GM10266 (cell line): ENCODE measurements around the gene SLC9A3.

Source experiments
- DNase-seq: peaks from one replicate; pipeline ENCODE4 v3.0.0; 2012; ENCODE audit errors: extremely low spot score
- CTCF ChIP-seq: IDR thresholded peaks from 2 replicates; pipeline ENCODE4 v1.5.1; 2012; ENCODE audit warnings: mild to moderate bottlenecking, low read depth; ENCODE audit not compliant: control insufficient read depth, insufficient read depth; ENCODE audit errors: missing control alignments

The SLC9A3 gene

GRCh38 chr5:493758-494157 is 30.5 kb downstream of the SLC9A3 start:
- TF ChIP-seq CTCF = no peak
- DNase-seq = no peak

- no peak for DNase-seq
- no peak for TF ChIP-seq CTCF
Measured at GRCh38 chr5:493119-493701, 31.0 kb downstream of the SLC9A3 start.

- no peak for DNase-seq
- no peak for TF ChIP-seq CTCF
Measured at GRCh38 chr5:492314-492893, 31.8 kb downstream of the SLC9A3 start.

GRCh38 chr5:491856-492155 is 32.4 kb downstream of the SLC9A3 start:
- TF ChIP-seq CTCF = no peak
- no peak for DNase-seq

GRCh38 chr5:491119-491855 is 33.0 kb downstream of the SLC9A3 start:
- no peak for TF ChIP-seq CTCF
- DNase-seq = no peak

- DNase-seq = no peak
- TF ChIP-seq CTCF = no peak
Measured at GRCh38 chr5:490116-491106, 33.8 kb downstream of the SLC9A3 start.
